Smooth muscle cell (in vitro differentiated cells): Measurements from ENCODE around the gene STPG1. TPM values are rescaled to one million over a fixed set of nuclear protein-coding genes. Genes with fewer than 3 reads are reported as not detected.

Source experiments
- DNase-seq: peaks from one replicate; lab custom pipeline; 2025; ENCODE audit not compliant: unreplicated experiment; lab: John Stamatoyannopoulos, UW
- H2AFZ ChIP-seq: fragments of 200-600 bp; sonication (generic); 2 replicates; pipeline ENCODE4 v1.6.0; 2016; ENCODE audit warnings: antibody characterized with exemption, low read depth, mild to moderate bottlenecking
- H3F3A ChIP-seq: fragments of 200-600 bp; sonication (generic); 2 replicates; pipeline ENCODE4 v1.6.0; 2017; ENCODE audit warnings: antibody characterized with exemption, low read depth
- H3K27ac ChIP-seq: fragments of 200-600 bp; sonication (generic); 2 replicates; pipeline ENCODE4 v1.5.1; 2016; ENCODE audit warnings: low read depth, mild to moderate bottlenecking
- H3K27me3 ChIP-seq: fragments of 200-600 bp; sonication (generic); 2 replicates; pipeline ENCODE4 v1.6.1; 2016; ENCODE audit warnings: low read depth, mild to moderate bottlenecking
- H3K36me3 ChIP-seq: fragments of 200-600 bp; sonication (generic); 2 replicates; pipeline ENCODE4 v1.5.1; 2016; ENCODE audit warnings: low read depth
- H3K4me1 ChIP-seq: fragments of 200-600 bp; sonication (generic); 2 replicates; pipeline ENCODE4 v1.5.1; 2016; ENCODE audit warnings: low read depth
- H3K4me2 ChIP-seq: fragments of 200-600 bp; sonication (generic); 2 replicates; pipeline ENCODE4 v1.6.0; 2016; ENCODE audit warnings: mild to moderate bottlenecking
- H3K4me3 ChIP-seq: fragments of 200-600 bp; sonication (generic); 2 replicates; pipeline ENCODE4 v1.5.1; 2016; ENCODE audit warnings: mild to moderate bottlenecking
- H3K79me2 ChIP-seq: fragments of 200-600 bp; sonication (generic); 2 replicates; pipeline ENCODE4 v1.6.0; 2016; ENCODE audit warnings: low read depth, mild to moderate bottlenecking
- H3K9ac ChIP-seq: fragments of 200-600 bp; sonication (generic); 2 replicates; pipeline ENCODE4 v1.6.0; 2016; ENCODE audit warnings: low read depth
- H3K9me3 ChIP-seq: fragments of 200-600 bp; sonication (generic); replicated peaks from 2 replicates; pipeline ENCODE4 v1.5.1; 2016; ENCODE audit warnings: low read depth
- H4K20me1 ChIP-seq: fragments of 200-600 bp; sonication (generic); 2 replicates; pipeline ENCODE4 v1.6.0; 2016; ENCODE audit warnings: low read depth
- WGBS: methylation state at CpG from one replicate; pipeline ENCODE4 v1.1.7; 2016; ENCODE audit warnings: low lambda C conversion rate; 5-methylcytosine and 5-hydroxymethylcytosine counted together
- polyA plus RNA-seq: library from polyadenylated mRNA; unstranded; fragments of >200 nt; fragmentation: Nextera tagmentation; extraction: Ambion mirVana; gene quantifications from 2 replicates; pipeline ENCODE4 v1.2.1, GENCODE V29; 2016
- total RNA-seq: library from RNA; depleted of rRNA; stranded (reverse); fragments of >200 nt; gene quantifications from 2 replicates; pipeline ENCODE4 v1.2.3, GENCODE V29; 2014
- TF ChIP-seq, protein P1 (sequence below): fragments of 200-600 bp; sonication (generic); IDR thresholded peaks from 2 replicates; pipeline ENCODE4 v1.5.1; 2017; ENCODE audit warnings: borderline replicate concordance, mild to moderate bottlenecking, antibody characterized with exemption; ENCODE audit not compliant: insufficient read depth, poor library complexity, severe bottlenecking

Gene STPG1
- total and polyA plus RNA-seq, 2 experiments from 2014 or later = 4.9 to 6.8 TPM

DNA sequence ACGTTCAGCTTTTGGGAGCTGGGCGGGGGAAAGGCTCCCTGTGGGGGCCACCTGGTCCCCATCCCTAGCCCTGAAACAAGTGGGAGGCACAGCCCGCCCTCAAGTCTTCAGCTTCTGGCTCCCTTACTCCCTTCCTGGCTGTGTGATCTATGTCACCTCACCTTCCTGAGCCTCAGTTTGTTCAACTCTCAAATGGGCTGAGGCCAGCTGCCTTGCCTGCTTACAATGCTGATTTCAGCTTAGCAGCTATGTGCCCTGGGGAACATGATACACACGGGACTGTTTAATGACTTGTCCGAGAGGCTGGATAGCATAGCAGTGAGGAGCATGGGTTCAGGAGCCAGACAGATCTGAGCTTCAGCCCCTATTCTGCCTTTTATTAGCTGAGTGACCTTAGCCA is 75.1 kb downstream of the STPG1 start:
- H3F3A ChIP-seq = peaks cover 9% of the 10 kb centered on the region
- no peaks in the 10 kb centered on the region for H3K27me3 ChIP-seq
- H2AFZ ChIP-seq = no peak overlapping the region
- H3K4me2 ChIP-seq = no peak overlapping the region
- H3K9me3 ChIP-seq = no peaks in the 10 kb centered on the region
- no peaks in the 10 kb centered on the region for H3K36me3 ChIP-seq
- H3K79me2 ChIP-seq = no peaks in the 10 kb centered on the region
- no peak overlapping the region for H3K9ac ChIP-seq
- no peaks in the 10 kb centered on the region for H4K20me1 ChIP-seq
- no peak overlapping the region for H3K4me3 ChIP-seq
- H3K27ac ChIP-seq = no peak overlapping the region
- WGBS = 84% methylated on average over 5 of the region's 5 CpGs
- TF ChIP-seq, protein P1, sequence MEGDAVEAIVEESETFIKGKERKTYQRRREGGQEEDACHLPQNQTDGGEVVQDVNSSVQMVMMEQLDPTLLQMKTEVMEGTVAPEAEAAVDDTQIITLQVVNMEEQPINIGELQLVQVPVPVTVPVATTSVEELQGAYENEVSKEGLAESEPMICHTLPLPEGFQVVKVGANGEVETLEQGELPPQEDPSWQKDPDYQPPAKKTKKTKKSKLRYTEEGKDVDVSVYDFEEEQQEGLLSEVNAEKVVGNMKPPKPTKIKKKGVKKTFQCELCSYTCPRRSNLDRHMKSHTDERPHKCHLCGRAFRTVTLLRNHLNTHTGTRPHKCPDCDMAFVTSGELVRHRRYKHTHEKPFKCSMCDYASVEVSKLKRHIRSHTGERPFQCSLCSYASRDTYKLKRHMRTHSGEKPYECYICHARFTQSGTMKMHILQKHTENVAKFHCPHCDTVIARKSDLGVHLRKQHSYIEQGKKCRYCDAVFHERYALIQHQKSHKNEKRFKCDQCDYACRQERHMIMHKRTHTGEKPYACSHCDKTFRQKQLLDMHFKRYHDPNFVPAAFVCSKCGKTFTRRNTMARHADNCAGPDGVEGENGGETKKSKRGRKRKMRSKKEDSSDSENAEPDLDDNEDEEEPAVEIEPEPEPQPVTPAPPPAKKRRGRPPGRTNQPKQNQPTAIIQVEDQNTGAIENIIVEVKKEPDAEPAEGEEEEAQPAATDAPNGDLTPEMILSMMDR = no peak
- peaks cover 16% of the 10 kb centered on the region for H3K4me1 ChIP-seq
- DNase-seq = no peak

DNA sequence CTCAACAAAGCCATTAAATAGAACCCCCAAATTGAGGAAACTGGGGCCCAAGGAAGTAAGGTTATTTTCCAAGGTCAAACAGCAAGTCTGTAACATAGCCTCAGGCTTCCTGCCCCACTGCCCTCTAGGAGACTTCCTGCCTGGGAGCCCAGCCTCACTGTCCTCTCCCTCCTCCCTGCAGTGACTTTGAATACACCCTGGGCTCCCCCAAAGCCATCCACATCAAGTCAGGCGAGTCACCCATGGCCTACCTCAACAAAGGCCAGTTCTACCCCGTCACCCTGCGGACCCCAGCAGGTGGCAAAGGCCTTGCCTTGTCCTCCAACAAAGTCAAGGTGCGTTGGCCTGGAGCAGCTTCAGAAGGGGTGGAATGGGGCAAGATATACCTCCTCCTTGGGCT is 76.1 kb downstream of the STPG1 start:
- Histone ChIP-seq H3K4me3 (no peak overlapping the region), H3F3A (peaks cover 9% of the 10 kb centered on the region), H4K20me1 (no peaks in the 10 kb centered on the region), H3K27me3 (no peaks in the 10 kb centered on the region), H2AFZ (no peak overlapping the region), H3K9me3 (no peaks in the 10 kb centered on the region), H3K4me1 (peaks cover 16% of the 10 kb centered on the region), H3K27ac (no peak overlapping the region), H3K79me2 (no peaks in the 10 kb centered on the region), H3K36me3 (no peaks in the 10 kb centered on the region), H3K9ac (no peak overlapping the region), H3K4me2 (no peak overlapping the region)
- 92% methylated on average over 4 of the region's 4 CpGs for WGBS
- no peak for DNase-seq
- TF ChIP-seq, protein P1 = no peak

DNA sequence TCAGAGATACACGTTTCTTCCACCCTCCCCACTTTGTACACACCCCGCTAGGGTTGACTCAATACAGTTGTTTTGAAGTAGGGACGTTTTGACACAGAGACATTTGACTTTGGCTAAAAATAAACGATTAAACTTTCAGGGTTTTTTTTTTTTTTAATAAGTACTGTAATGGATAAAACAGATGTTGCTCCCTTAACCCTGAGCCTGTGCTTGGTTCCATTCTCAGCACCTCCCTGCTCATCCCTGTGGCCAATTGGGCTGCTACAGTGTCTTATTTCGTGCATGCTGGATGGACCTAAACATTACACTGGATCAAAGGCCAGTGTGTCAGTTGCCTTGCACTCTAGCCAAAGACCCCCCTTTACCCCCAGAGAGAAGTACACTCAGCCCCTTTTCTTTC is 77.5 kb downstream of the STPG1 start:
- DNase-seq = no peak
- Histone ChIP-seq H3K79me2 (no peaks in the 10 kb centered on the region), H3K4me1 (peaks cover 11% of the 10 kb centered on the region), H3F3A (peaks cover 9% of the 10 kb centered on the region), H3K36me3 (no peaks in the 10 kb centered on the region), H3K27ac (no peak overlapping the region), H3K9me3 (no peaks in the 10 kb centered on the region), H4K20me1 (no peaks in the 10 kb centered on the region), H3K27me3 (no peaks in the 10 kb centered on the region), H3K4me2 (no peak overlapping the region), H3K4me3 (no peak overlapping the region), H2AFZ (no peak overlapping the region), H3K9ac (no peak overlapping the region)
- TF ChIP-seq, protein P1 = no peak
- WGBS = 93% methylated on average over 5 of the region's 5 CpGs

DNA sequence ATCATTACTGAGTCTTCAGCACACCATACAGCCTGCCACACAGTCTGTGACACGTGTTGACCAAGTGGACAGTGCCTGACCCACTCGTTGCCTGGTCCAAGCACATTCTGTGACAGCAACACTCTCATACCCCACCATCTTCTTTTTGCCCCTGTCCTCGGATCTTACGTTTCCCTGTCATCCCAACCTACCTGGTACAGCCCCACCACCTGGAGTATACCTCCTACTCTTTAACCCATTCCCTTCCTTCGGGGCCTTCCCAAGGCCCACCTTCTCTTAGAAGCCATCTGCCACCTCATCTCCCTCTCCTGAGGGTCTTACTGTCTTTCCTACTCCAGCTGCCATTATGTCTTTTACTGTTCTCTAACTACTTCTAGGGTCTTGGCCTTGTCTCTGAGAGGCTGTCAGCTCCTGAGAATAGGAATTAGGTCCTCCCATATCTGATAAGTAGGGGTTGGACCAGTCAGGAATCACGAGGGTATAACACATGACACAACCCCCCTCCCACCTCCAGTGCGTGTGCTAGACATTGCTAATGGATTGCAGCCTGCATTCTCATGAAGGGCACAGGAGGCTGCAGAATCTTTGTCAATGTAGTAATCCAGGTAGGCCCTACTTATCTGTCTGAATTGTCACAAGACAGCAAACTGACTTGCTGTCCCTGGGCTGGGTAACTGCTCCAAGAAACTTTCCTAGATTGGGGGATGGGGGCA is 81.5 kb downstream of the STPG1 start:
- peaks cover 11% of the 10 kb centered on the region for H3F3A ChIP-seq
- H4K20me1 ChIP-seq = no peaks in the 10 kb centered on the region
- 90% methylated on average over 7 of the region's 7 CpGs for WGBS
- no peaks in the 10 kb centered on the region for H3K79me2 ChIP-seq
- H3K27me3 ChIP-seq = no peaks in the 10 kb centered on the region
- H3K4me2 ChIP-seq = no peak overlapping the region
- H3K4me3 ChIP-seq = no peak overlapping the region
- no peak for DNase-seq
- peaks cover 19% of the 10 kb centered on the region for H3K4me1 ChIP-seq
- no peak overlapping the region for H3K27ac ChIP-seq
- TF ChIP-seq, protein P1 = no peak
- no peaks in the 10 kb centered on the region for H3K9me3 ChIP-seq
- no peak overlapping the region for H2AFZ ChIP-seq
- H3K9ac ChIP-seq = no peak overlapping the region
- no peaks in the 10 kb centered on the region for H3K36me3 ChIP-seq
